Left cardiac atrium (tissue), 4 donors: Measurements from ENCODE around the gene CMIP. TPM values are rescaled to one million over a fixed set of nuclear protein-coding genes. Genes with fewer than 3 reads are reported as not detected.
A peak's percentile ranks its signal among the peaks of the same experiment; 100 is the strongest.
"Not testable (repeated sequence)": the region's sequence is repeated elsewhere in the genome, so short reads cannot be mapped to it uniquely, and the experiment has no call there.

Experiments used
- ATAC-seq, 2 donors: fragments of 200-7000 bp; cut with Tn5 transposase; one replicate each; pipeline ENCODE4 v1.9.1; 2020; ENCODE audit warnings: mild to moderate bottlenecking in 2 of 2, moderate library complexity in 2 of 2
- DNase-seq: peaks from one replicate; pipeline ENCODE4 v3.0.0-alpha.2; 2020
- intact Hi-C, 2 donors: fragments of 100-400 bp; cut with DNase I; formaldehyde crosslinking; loops; one replicate each; pipeline versions ENCODE4 v1.14.1 to v1.15.1; 2022 to 2023
- total RNA-seq, 2 donors: library from RNA; stranded (reverse); fragmentation: NEBNext Ultra II Directional; extraction: Animal tissue kit (Norgen Biotek cat#: 25700); gene quantifications; one replicate each; pipeline ENCODE4 v1.2.1, GENCODE V29; 2021
- donor health status: DM: no; HTN: yes; CAD: no.
- donor health status: DM: no; HTN: yes; CAD: no; lungs with severe emphysema.
- donor health status: DM: yes; HTN: yes; CAD: no.
- donor health status: Dilated cardiomyopathy.

Gene CMIP
- total RNA-seq, 2 donors from 2014 or later = 18.1 to 34.9 TPM

GRCh38 chr16:81519301-81520150 is 74.9 kb downstream of the CMIP start:
- no peak for DNase-seq
- intact Hi-C loops = no loop called here
- peak in 1 of 2 donors; percentile 7 for ATAC-seq

DNA sequence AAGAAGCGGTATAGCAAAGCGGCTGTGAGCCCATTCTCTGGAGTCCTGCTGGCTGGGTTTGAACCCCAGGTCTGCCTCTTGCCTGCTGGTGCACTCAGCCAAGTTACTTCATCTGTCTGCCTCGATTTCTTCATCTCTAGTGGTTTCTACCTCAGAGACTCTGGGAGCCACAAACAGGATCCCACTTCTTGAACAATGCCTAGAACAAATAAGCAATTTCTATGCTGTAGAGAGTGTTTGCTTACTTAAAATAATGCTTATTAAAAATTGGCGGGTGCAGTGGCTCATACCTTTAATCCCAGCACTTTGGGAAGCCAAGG is 75.5 kb downstream of the CMIP start:
- intact Hi-C loops = no loop called here
- DNase-seq (no peak), ATAC-seq (no peak)

DNA sequence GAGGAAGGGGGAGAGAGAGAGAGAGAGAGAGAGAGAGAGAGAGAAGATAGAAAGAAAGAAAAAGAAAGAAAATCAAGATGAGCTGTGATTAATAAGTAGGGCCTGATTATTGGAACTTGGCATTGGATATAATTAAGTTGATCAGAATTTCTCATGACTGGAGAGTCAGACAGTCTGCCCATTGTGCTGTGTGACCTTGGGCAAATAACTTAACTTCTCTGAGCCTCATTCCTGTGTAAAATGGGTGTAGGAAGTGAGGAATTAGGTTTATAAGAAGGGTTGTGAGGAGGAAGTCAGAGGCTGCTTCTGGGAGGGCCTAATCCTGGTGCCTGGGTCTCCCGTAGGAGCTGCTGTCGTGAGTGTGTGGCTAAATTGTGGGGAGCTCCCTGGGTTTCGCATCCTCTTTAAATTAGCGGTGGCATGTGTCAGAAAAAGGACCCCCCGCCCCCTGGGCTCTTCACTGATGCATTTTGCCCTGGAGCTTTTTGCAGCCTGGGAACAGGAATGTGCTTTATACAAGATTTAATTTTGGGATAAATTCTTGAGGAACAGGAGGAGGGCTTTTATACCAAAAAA is 76.0 kb downstream of the CMIP start:
- intact Hi-C loops = no loop called here
- DNase-seq (no peak), ATAC-seq (no peak)

GRCh38 chr16:81521141-81521626 is 76.6 kb downstream of the CMIP start:
- DNase-seq (no peak), ATAC-seq (peak in 1 of 2 donors; percentile 20)
- intact Hi-C loops = no loop called here

DNA sequence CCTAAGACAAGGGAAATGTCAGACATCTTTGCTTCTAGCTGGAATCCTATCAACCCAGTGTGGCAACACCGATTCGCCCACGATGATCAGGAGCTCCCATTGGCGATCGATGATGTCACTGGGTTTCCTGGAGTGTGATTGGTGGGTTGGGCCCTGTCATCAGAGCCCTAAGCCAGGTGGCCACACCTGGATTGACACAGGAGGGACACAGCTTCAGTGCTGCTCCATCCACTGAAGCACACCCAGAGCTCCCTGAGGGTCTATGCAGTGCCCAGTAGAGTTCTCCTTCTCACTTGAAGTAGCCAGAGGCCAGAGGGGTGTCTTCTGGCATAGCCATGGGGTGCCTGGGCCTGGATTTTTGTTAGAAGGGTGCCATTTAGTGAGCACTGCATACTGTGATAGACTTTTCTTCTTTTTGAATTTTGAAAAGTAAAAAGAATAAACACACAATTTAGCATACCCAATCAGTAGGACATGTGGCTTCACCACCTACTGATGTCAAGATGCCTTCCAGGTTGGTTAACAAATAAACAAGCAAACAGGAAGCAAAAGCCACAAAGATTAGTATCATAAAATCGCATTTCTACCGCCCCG is 77.6 kb downstream of the CMIP start:
- intact Hi-C loops = no loop called here
- ATAC-seq = no peak
- DNase-seq = no peak

GRCh38 chr16:81522851-81523250 is 78.2 kb downstream of the CMIP start:
- DNase-seq, ATAC-seq, intact Hi-C loops: not testable (repeated sequence)

DNA sequence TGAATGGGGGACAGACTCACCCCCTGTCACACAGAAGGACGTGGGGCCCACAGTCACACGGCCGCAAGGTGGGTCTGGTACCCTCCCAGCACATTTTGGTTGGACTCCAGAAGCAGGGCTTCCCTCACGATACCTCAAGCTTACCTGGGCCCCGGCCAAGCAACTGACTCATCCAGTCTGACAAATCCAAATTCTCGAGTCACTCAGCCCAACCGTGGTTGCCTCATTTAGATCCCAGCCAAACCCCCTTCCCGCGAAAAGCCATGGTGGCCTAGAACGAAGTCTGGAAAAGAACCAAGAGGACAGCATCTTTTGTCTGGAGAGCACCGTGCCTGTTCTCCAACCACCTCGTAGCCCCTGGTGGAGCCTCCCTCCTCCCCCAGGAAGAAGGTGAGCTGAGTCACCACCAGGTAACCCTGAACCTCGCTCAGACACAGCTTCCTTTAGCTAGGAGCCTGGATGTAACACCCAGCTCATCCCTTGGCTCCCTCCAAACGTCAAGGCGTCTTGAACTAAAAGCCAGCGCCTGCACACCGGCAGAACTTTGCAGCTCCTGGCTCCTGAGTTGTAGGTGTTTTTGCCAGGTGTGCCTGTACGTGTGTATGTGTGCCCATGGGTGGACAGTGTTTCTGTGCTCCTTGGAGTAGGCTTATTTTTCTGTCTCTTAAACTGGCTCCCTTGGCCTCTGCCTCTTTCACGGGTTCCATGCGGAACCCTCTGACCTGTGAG is 78.9 kb downstream of the CMIP start:
- intact Hi-C loops = no loop called here

GRCh38 chr16:81524382-81524781 is 79.8 kb downstream of the CMIP start:
- peak in 1 of 2 donors; percentile 35 for ATAC-seq
- DNase-seq = no peak
- intact Hi-C loops = no loop called here

More for the DNA sequence above, 78.9 kb downstream of the CMIP start:
- peak; percentile 74 for DNase-seq
- peak in 1 of 2 donors; percentile 45 for ATAC-seq

GRCh38 chr16:81524885-81525284 is 80.3 kb downstream of the CMIP start:
- ATAC-seq, intact Hi-C loops, DNase-seq: not testable (repeated sequence)

GRCh38 chr16:81526199-81526598 is 81.6 kb downstream of the CMIP start:
- DNase-seq (no peak), ATAC-seq (no peak)
- intact Hi-C loops = no loop called here

GRCh38 chr16:81526935-81527334 is 82.3 kb downstream of the CMIP start:
- intact Hi-C loops = no loop called here
- DNase-seq = peak; percentile 66
- ATAC-seq = peak; percentile 56 to 77

GRCh38 chr16:81527477-81528178 is 83.0 kb downstream of the CMIP start:
- ATAC-seq (no peak), DNase-seq (no peak)
- intact Hi-C loops = no loop called here

GRCh38 chr16:81528256-81528655 is 83.6 kb downstream of the CMIP start:
- intact Hi-C loops = no loop called here
- no peak for DNase-seq
- no peak for ATAC-seq

GRCh38 chr16:81530296-81530721 is 85.7 kb downstream of the CMIP start:
- no peak for ATAC-seq
- DNase-seq = no peak
- intact Hi-C loops = no loop called here

DNA sequence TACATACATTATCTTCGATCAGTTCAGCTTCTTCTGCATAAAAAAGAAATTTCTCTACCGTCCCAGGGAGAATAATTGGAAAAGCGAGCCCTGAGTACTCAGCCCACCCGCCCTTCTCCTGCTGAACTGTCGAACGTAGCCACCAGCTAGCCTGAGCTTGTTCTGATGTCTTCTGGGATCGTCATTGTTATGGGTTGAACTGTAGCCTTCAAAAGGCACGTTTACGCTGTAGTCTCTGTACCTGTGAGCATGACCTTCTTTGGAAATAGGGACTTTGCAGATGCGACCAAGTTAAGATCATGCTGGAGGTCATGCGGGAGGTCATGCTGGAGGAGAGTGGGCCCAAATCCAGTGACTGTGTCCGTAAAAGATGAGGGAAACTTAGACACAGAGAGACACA is 86.2 kb downstream of the CMIP start:
- ATAC-seq (no peak), DNase-seq (no peak)
- intact Hi-C loops = no loop called here

DNA sequence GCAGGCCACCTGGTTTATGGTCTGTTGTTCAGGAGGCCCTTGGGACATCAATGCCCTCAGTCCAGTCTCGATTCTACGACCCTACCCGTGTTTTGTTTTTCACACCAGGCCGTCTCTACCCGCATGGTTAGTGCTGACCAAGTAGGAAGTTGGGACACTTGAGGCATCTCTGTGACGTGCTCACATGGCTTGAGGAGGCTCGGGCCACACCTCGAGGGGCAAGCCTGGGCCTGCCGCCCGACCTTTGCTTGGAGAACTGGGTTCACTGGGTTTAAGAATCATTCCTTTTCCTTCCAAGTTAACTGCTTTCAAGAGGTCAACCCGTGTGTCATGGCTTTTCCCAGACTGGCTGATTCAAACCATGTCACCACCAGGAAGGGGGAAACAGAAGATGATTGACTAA is 86.8 kb downstream of the CMIP start:
- no peak for DNase-seq
- no peak for ATAC-seq
- intact Hi-C loops = no loop called here

DNA sequence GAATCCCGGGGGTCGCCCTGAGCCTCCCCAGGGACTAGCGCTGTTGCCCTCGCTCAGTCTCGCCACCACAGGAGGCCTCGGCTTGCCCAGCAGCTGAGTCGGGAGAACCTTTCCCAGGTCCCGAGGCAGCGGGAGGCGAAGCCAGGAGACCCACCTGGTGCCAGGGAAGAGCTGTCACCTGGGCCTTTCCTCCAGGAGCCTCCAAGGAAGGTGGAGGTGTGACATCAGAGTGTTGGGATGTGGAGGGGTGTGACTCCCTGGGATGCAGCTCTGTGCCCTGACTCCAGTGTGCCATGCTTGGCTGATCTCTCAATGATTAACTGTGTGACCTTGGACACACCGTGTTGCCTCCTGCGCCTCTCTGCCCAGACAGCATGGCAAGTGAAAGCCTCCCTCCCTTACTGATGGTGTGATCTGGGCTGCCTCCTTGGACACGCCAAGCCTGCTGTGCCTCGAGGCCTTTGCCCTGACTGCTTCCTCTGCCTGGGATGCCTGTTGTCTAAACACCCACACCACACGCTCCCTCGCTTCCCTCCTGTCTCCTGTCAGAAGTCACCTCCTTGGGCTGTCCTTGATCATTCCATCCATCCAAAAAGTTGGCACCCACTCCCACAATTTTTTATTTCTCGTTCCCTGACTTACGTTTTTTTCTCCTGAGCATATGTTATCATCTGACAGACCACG is 88.0 kb downstream of the CMIP start:
- no peak for DNase-seq
- ATAC-seq = no peak
- intact Hi-C loops = no loop called here

- intact Hi-C loops = no loop called here
- DNase-seq = no peak
- ATAC-seq = no peak
These were observed 88.5 kb downstream of the CMIP start for GRCh38 chr16:81533175-81533507.
